Activated naive CD8-positive, alpha-beta T cell treated with anti-CD3 and anti-CD28 coated beads, Interleukin-2, amount 50 U/mL, for 24 hours (primary cell): ENCODE measurements around the gene BRCC3.

Experiments used
- ATAC-seq: fragments of 150-1000 bp; cut with Tn5 transposase; one replicate; pipeline ENCODE4 v1.10.0; 2021
- DNase-seq: peaks from one replicate; pipeline ENCODE4 v3.0.0; 2021
- H3K27ac Mint-ChIP-seq: one replicate; pipeline ENCODE4 v1.8.0; 2021; ENCODE audit warnings: mild to moderate bottlenecking, mixed read lengths
- H3K27me3 Mint-ChIP-seq: one replicate; pipeline ENCODE4 v1.8.0; 2021; ENCODE audit warnings: mixed read lengths
- H3K36me3 Mint-ChIP-seq: one replicate; pipeline ENCODE4 v1.8.0; 2021; ENCODE audit warnings: low read depth, mixed read lengths
- H3K4me1 Mint-ChIP-seq: one replicate; pipeline ENCODE4 v1.8.0; 2021; ENCODE audit warnings: mixed read lengths
- H3K4me3 Mint-ChIP-seq: one replicate; pipeline ENCODE4 v1.8.0; 2021; ENCODE audit warnings: mild to moderate bottlenecking, moderate library complexity, mixed read lengths
- H3K9me3 Mint-ChIP-seq: one replicate; pipeline ENCODE4 v1.8.0; 2021; ENCODE audit warnings: mixed read lengths

The BRCC3 gene

GRCh38 chrX:155070975-155071693 is at the start of gene BRCC3, which contains the start of the genes CMC4 and MTCP1:
BRCC3 (plus strand) TSS chrX:155071508; CDS start chrX:155071528, 20 bp downstream.
CMC4 (minus strand) TSS chrX:155071136; CDS start chrX:155064023, 7,113 bp downstream.
MTCP1 (minus strand) TSS chrX:155071136; CDS start chrX:155066010, 5,126 bp downstream.
- peak within 1 kb of the TSS; percentile 91 for H3K4me3 Mint-ChIP-seq
- peaks cover 62% of the 10 kb centered on the region for H3K4me1 Mint-ChIP-seq
- DNase-seq = peak; percentile 77

DNA sequence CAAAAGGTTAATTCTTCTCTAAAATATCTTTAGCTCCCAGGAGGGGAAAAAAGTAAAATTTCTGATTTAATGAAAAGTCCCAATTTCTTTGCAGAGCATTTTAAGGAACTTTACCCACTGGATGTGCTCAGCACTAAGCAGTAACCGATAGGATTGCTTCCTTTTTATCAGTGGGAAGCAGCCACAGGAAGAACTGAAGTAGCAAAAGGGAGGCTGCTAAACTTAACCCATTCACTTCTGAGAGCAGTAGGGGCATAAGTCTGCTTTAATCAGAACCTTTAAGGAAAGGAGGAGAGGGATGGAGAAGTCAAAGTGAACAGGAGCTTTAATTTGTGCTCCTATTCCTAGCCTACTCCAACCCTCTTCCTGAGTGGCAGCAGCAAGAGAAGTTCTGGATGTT is 48.7 kb upstream of the BRCC3 start, which contains the start of gene F8:
TSS of gene F8 (minus strand) at position 139 of the 400 bp plus-strand sequence. CDS start 171 bp downstream, outside the sequence.
- no peaks in the 10 kb centered on the region for H3K9me3 Mint-ChIP-seq
- DNase-seq (no peak), ATAC-seq (no peak)
- H3K4me3 Mint-ChIP-seq = no peak within 1 kb of the TSS
- peaks cover 2% of the 10 kb centered on the region for H3K27me3 Mint-ChIP-seq
- H3K4me1 Mint-ChIP-seq = peaks cover 6% of the 10 kb centered on the region
- H3K36me3 Mint-ChIP-seq = no peaks in the 10 kb centered on the region
- H3K27ac Mint-ChIP-seq = no peak within 1 kb of the TSS

More at GRCh38 chrX:155070975-155071693, at the start of gene BRCC3, which contains the start of the genes CMC4 and MTCP1:
- Mint-ChIP-seq H3K27ac (peak within 1 kb of the TSS; percentile 94), H3K9me3 (no peaks in the 10 kb centered on the region), H3K36me3 (peaks cover 34% of the 10 kb centered on the region), H3K27me3 (no peaks in the 10 kb centered on the region)
- ATAC-seq = peak; percentile 95

GRCh38 chrX:155023907-155024833 is 47.1 kb upstream of the BRCC3 start:
- H3K27ac Mint-ChIP-seq = no peak overlapping the region
- H3K9me3 Mint-ChIP-seq = no peaks in the 10 kb centered on the region
- peak overlapping the region; percentile 36 for H3K4me3 Mint-ChIP-seq
- H3K36me3 Mint-ChIP-seq = no peaks in the 10 kb centered on the region
- peaks cover 17% of the 10 kb centered on the region for H3K4me1 Mint-ChIP-seq
- peaks cover 2% of the 10 kb centered on the region for H3K27me3 Mint-ChIP-seq
- ATAC-seq (no peak), DNase-seq (no peak)

DNA sequence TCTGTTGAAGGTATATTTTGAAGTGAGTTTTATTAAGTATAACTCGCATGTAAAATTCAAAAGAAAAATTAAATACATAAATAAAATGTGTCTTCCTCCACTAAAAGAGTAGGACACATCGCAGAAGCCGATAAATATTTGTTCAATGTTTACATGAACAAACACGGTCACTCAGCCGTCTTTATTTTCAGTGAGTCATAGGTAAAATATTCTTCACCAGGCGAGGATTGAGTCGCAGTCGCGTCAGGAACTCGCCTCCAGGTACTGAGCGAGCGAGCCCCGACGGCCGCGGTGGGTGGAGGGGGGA is 44.9 kb upstream of the BRCC3 start:
- ATAC-seq (no peak), DNase-seq (no peak)
- Mint-ChIP-seq H3K9me3 (no peaks in the 10 kb centered on the region), H3K27me3 (peaks cover under 1% of the 10 kb centered on the region), H3K4me3 (peak overlapping the region; percentile 87), H3K27ac (peak overlapping the region; percentile 85), H3K36me3 (peaks cover 2% of the 10 kb centered on the region), H3K4me1 (peaks cover 24% of the 10 kb centered on the region)

DNA sequence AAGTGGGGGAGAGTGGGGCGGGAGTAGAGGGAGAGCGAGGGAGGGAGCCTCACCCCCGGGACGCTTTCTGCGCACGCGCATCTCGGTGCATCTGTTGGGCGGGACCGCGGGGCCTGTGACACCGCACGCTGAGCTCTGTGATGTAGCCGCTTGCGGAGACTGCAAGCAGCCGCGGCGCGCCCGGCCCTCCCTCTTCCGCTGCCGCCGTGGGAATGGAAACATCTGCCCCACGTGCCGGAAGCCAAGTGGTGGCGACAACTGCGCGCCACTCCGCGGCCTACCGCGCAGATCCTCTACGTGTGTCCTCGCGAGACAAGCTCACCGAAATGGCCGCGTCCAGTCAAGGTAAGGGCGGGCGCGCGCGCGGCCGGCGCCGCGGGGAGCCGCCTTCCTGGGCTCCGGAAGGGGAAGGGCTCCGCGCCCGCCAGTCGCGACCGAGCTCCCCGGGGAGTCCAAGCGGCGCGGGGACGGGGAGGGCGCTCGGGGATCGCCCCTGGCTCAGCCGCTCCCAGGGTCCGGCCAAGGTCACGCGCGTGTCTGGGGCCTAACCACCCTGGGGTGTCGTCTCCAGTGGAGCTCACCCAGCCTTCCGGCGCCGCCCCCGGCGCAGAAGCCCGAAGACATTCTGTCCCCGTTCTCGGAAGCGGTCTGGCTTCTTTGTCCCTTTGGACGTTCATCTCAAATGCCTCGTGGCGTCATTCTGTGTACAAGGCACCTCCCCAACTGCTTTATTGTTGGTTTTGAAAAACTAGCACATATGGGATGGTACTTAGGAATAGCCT is 44.4 kb upstream of the BRCC3 start, which contains the start of gene FUNDC2:
TSS of gene FUNDC2 (plus strand) at position 118 of the 782 bp plus-strand sequence. CDS start at position 213, 95 bp downstream.
- Mint-ChIP-seq H3K4me1 (peaks cover 27% of the 10 kb centered on the region), H3K27ac (peak within 1 kb of the TSS; percentile 93), H3K36me3 (peaks cover 2% of the 10 kb centered on the region), H3K4me3 (peak within 1 kb of the TSS; percentile 87), H3K27me3 (no peaks in the 10 kb centered on the region), H3K9me3 (no peaks in the 10 kb centered on the region)
- ATAC-seq (peak; percentile 91), DNase-seq (peak; percentile 89)

DNA sequence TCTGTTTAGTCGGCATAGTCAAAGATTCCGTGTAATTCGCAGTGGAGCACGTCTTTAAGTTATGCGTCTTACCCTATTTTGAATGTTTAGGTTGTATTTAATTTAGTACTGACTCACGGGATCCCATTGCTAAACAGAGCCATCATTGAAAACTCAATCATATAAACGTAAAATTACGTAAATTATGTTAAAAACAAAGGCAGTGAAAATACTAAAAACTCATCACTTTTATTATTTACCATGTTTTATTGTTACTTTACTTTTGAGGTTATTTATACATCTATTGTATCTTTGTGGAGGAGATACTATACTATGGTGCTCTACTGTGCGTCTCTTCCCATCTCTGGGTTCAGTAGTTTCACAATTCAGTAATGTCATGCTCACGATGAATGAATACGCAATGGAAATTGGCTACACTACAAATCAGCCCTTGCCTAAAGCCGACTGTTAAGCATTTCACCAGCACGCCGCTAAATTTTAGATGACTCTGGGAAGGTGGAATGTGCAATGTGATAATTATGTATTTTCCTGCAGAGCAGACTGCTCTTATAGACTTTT is 43.7 kb upstream of the BRCC3 start:
- ATAC-seq (peak; percentile 51), DNase-seq (no peak)
- Mint-ChIP-seq H3K36me3 (peaks cover 2% of the 10 kb centered on the region), H3K27ac (peak overlapping the region; percentile 93), H3K4me3 (peak overlapping the region; percentile 87), H3K27me3 (no peaks in the 10 kb centered on the region), H3K9me3 (no peaks in the 10 kb centered on the region), H3K4me1 (peaks cover 28% of the 10 kb centered on the region)

DNA sequence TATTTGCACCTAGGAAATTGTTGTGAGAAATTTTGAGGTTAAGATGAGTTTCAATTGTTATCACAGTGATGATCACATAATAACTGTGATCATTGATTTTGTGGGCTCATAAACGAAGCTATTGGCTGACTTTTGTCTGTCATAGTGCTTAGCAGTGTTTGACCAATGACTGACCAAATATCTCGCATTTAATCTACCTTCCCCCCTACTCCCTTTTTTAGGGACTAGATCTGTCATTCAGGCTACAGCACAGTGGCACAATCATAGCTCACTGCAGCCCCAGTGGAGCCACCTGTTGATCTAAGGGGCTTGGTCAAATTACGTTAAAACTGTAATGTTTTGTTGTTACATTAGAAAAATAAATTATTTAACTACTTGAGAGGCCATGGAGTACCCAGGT is 43.2 kb upstream of the BRCC3 start:
- Mint-ChIP-seq H3K27ac (peak overlapping the region; percentile 93), H3K4me3 (peak overlapping the region; percentile 87), H3K36me3 (peaks cover 2% of the 10 kb centered on the region), H3K27me3 (no peaks in the 10 kb centered on the region), H3K9me3 (no peaks in the 10 kb centered on the region), H3K4me1 (peaks cover 30% of the 10 kb centered on the region)
- DNase-seq (no peak), ATAC-seq (no peak)

DNA sequence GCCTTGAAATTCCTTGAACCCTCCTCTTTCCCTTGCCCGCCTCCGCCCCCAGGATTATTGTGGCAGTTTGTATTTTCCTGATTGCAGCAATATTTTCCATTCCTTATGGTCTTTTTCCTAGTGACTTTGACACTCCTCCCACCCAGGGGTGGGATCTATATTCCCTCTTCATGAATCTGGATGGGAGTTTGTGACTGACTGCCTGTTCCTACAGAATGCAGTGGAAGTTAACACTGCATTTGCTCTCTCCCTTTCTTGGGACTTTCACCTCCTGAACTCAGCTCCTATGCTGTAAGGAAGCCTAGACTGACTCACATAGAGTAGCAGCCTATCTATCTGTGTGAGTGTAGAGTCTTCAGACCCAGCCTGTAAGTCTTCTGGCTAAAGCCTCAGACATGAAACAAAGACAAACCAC is 42.4 kb upstream of the BRCC3 start:
- DNase-seq (no peak), ATAC-seq (no peak)
- no peaks in the 10 kb centered on the region for H3K9me3 Mint-ChIP-seq
- peak overlapping the region; percentile 87 for H3K4me3 Mint-ChIP-seq
- peak overlapping the region; percentile 93 for H3K27ac Mint-ChIP-seq
- H3K36me3 Mint-ChIP-seq = peaks cover 2% of the 10 kb centered on the region
- H3K4me1 Mint-ChIP-seq = peaks cover 33% of the 10 kb centered on the region
- no peaks in the 10 kb centered on the region for H3K27me3 Mint-ChIP-seq

DNA sequence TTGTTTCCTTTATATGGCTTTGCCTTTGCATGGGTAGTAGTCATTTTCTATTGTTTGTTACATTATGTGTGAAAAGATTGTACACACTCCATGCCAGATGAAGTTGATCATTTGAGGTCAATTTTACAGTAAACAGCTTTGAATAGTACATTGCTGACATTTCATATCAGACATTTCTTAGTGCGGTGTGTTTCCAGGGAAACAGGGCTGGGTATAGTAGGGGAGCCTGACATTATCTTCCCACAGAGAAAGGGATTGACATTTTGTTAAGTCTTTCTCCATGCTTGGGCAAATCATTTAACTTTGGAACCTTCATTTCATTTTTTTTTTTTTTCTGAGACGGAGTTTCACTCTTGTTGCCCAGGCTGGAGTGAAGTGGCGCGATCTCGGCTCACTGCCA is 39.7 kb upstream of the BRCC3 start:
- ATAC-seq (no peak), DNase-seq (no peak)
- Mint-ChIP-seq H3K36me3 (peaks cover 24% of the 10 kb centered on the region), H3K4me1 (peaks cover 30% of the 10 kb centered on the region), H3K4me3 (no peak overlapping the region), H3K9me3 (peaks cover 8% of the 10 kb centered on the region), H3K27me3 (no peaks in the 10 kb centered on the region), H3K27ac (no peak overlapping the region)

GRCh38 chrX:155035688-155036087 is 35.6 kb upstream of the BRCC3 start:
- H3K9me3 Mint-ChIP-seq = peaks cover 8% of the 10 kb centered on the region
- ATAC-seq = no peak
- peaks cover 32% of the 10 kb centered on the region for H3K4me1 Mint-ChIP-seq
- H3K27ac Mint-ChIP-seq = no peak overlapping the region
- no peak for DNase-seq
- no peaks in the 10 kb centered on the region for H3K27me3 Mint-ChIP-seq
- no peak overlapping the region for H3K4me3 Mint-ChIP-seq
- peaks cover 32% of the 10 kb centered on the region for H3K36me3 Mint-ChIP-seq

- Mint-ChIP-seq H3K36me3 (peaks cover 15% of the 10 kb centered on the region), H3K4me1 (peaks cover 20% of the 10 kb centered on the region), H3K9me3 (no peaks in the 10 kb centered on the region), H3K27me3 (no peaks in the 10 kb centered on the region), H3K27ac (no peak overlapping the region), H3K4me3 (no peak overlapping the region)
- no peak for DNase-seq
- no peak for ATAC-seq
Observed at GRCh38 chrX:155046129-155046810, 25.0 kb upstream of the BRCC3 start.

GRCh38 chrX:155046811-155047528 is 24.3 kb upstream of the BRCC3 start:
- Mint-ChIP-seq H3K27me3 (no peaks in the 10 kb centered on the region), H3K9me3 (no peaks in the 10 kb centered on the region), H3K4me1 (peaks cover 21% of the 10 kb centered on the region), H3K27ac (no peak overlapping the region), H3K4me3 (no peak overlapping the region), H3K36me3 (peaks cover 21% of the 10 kb centered on the region)
- no peak for DNase-seq
- ATAC-seq = no peak
